ENCODE data around the gene KIAA0513. TPM values are rescaled to one million over a fixed set of nuclear protein-coding genes. Genes with fewer than 3 reads are reported as not detected.
A peak's percentile ranks its signal among the peaks of the same experiment; 100 is the strongest.
"Not testable (repeated sequence)": the region's sequence is repeated elsewhere in the genome, so short reads cannot be mapped to it uniquely, and the experiment has no call there.

Gene KIAA0513
- total RNA-seq, 1 experiment from 2014 or later, result 4.4 TPM

GRCh38 chr16:85054321-85054720 is 26.7 kb downstream of the KIAA0513 start:
- H3K4me3 ChIP-seq, DNase-seq, H3K36me3 ChIP-seq, H3K27me3 ChIP-seq, H3K9me3 ChIP-seq: not testable (repeated sequence)

- Histone ChIP-seq H3K27me3 (no peaks in the 10 kb centered on the region), H3K9me3 (no peaks in the 10 kb centered on the region), H3K36me3 (no peaks in the 10 kb centered on the region), H3K4me3 (0 out of 2 replicates have a peak overlapping the region, but pooled peaks have one; percentile 7)
- no peak for DNase-seq
Measured at GRCh38 chr16:85054948-85055492, 27.4 kb downstream of the KIAA0513 start.

- DNase-seq, result no peak
Measured at GRCh38 chr16:85055493-85056210, 28.1 kb downstream of the KIAA0513 start.

GRCh38 chr16:85056211-85056748 is 28.7 kb downstream of the KIAA0513 start:
- H3K36me3 ChIP-seq, result no peaks in the 10 kb centered on the region
- H3K27me3 ChIP-seq, result no peaks in the 10 kb centered on the region
- no peaks in the 10 kb centered on the region for H3K9me3 ChIP-seq
- DNase-seq, result no peak
- H3K4me3 ChIP-seq, result no peak overlapping the region

More at GRCh38 chr16:85055493-85056210, 28.1 kb downstream of the KIAA0513 start:
- Histone ChIP-seq H3K36me3 (no peaks in the 10 kb centered on the region), H3K27me3 (no peaks in the 10 kb centered on the region), H3K9me3 (no peaks in the 10 kb centered on the region), H3K4me3 (0 out of 2 replicates have a peak overlapping the region, but pooled peaks have one; percentile 7)

GRCh38 chr16:85057212-85057889 is 29.8 kb downstream of the KIAA0513 start:
- H3K9me3 ChIP-seq, result no peaks in the 10 kb centered on the region
- H3K4me3 ChIP-seq, result no peak overlapping the region
- no peaks in the 10 kb centered on the region for H3K27me3 ChIP-seq
- no peaks in the 10 kb centered on the region for H3K36me3 ChIP-seq
- no peak for DNase-seq

- no peak for DNase-seq
- H3K4me3 ChIP-seq, result no peak overlapping the region
- no peaks in the 10 kb centered on the region for H3K27me3 ChIP-seq
- no peaks in the 10 kb centered on the region for H3K36me3 ChIP-seq
- H3K9me3 ChIP-seq, result no peaks in the 10 kb centered on the region
Measured at GRCh38 chr16:85057948-85058347, 30.4 kb downstream of the KIAA0513 start.

- Histone ChIP-seq H3K9me3 (no peaks in the 10 kb centered on the region), H3K27me3 (no peaks in the 10 kb centered on the region), H3K36me3 (no peaks in the 10 kb centered on the region), H3K4me3 (no peak overlapping the region)
- DNase-seq, result no peak
Measured at GRCh38 chr16:85058909-85059308, 31.3 kb downstream of the KIAA0513 start.

- no peaks in the 10 kb centered on the region for H3K27me3 ChIP-seq
- no peak for DNase-seq
Measured at GRCh38 chr16:85061566-85061965, 34.0 kb downstream of the KIAA0513 start.

GRCh38 chr16:85062323-85062722 is 34.7 kb downstream of the KIAA0513 start:
- no peaks in the 10 kb centered on the region for H3K36me3 ChIP-seq
- no peak for DNase-seq

More at GRCh38 chr16:85061566-85061965, 34.0 kb downstream of the KIAA0513 start:
- Histone ChIP-seq H3K36me3 (no peaks in the 10 kb centered on the region), H3K4me3 (no peak overlapping the region), H3K9me3 (no peaks in the 10 kb centered on the region)

GRCh38 chr16:85062845-85063244 is 35.2 kb downstream of the KIAA0513 start:
- DNase-seq, result no peak

More at GRCh38 chr16:85062323-85062722, 34.7 kb downstream of the KIAA0513 start:
- H3K4me3 ChIP-seq, result no peak overlapping the region
- no peaks in the 10 kb centered on the region for H3K9me3 ChIP-seq
- H3K27me3 ChIP-seq, result no peaks in the 10 kb centered on the region

GRCh38 chr16:85064186-85064585 is 36.6 kb downstream of the KIAA0513 start:
- Histone ChIP-seq H3K4me3 (no peak overlapping the region), H3K36me3 (no peaks in the 10 kb centered on the region), H3K27me3 (no peaks in the 10 kb centered on the region), H3K9me3 (no peaks in the 10 kb centered on the region)
- DNase-seq, result no peak

More at GRCh38 chr16:85062845-85063244, 35.2 kb downstream of the KIAA0513 start:
- Histone ChIP-seq H3K4me3 (no peak overlapping the region), H3K27me3 (no peaks in the 10 kb centered on the region), H3K36me3 (no peaks in the 10 kb centered on the region), H3K9me3 (no peaks in the 10 kb centered on the region)

GRCh38 chr16:85065099-85065498 is 37.5 kb downstream of the KIAA0513 start:
- Histone ChIP-seq H3K4me3 (no peak overlapping the region), H3K27me3 (no peaks in the 10 kb centered on the region), H3K9me3 (no peaks in the 10 kb centered on the region), H3K36me3 (no peaks in the 10 kb centered on the region)
- DNase-seq, result no peak

GRCh38 chr16:85066346-85066885 is 38.8 kb downstream of the KIAA0513 start:
- DNase-seq, result no peak
- no peaks in the 10 kb centered on the region for H3K9me3 ChIP-seq
- H3K4me3 ChIP-seq, result no peak overlapping the region
- H3K36me3 ChIP-seq, result no peaks in the 10 kb centered on the region
- H3K27me3 ChIP-seq, result no peaks in the 10 kb centered on the region

GRCh38 chr16:85067024-85067423 is 39.4 kb downstream of the KIAA0513 start:
- DNase-seq, result no peak
- no peaks in the 10 kb centered on the region for H3K9me3 ChIP-seq
- H3K36me3 ChIP-seq, result no peaks in the 10 kb centered on the region
- no peaks in the 10 kb centered on the region for H3K27me3 ChIP-seq
- H3K4me3 ChIP-seq, result no peak overlapping the region

GRCh38 chr16:85067426-85067825 is 39.8 kb downstream of the KIAA0513 start:
- Histone ChIP-seq H3K4me3 (no peak overlapping the region), H3K27me3 (no peaks in the 10 kb centered on the region), H3K9me3 (no peaks in the 10 kb centered on the region), H3K36me3 (no peaks in the 10 kb centered on the region)
- DNase-seq, result no peak

GRCh38 chr16:85068746-85069145 is 41.2 kb downstream of the KIAA0513 start:
- no peak for DNase-seq
- Histone ChIP-seq H3K9me3 (no peaks in the 10 kb centered on the region), H3K27me3 (no peaks in the 10 kb centered on the region), H3K36me3 (no peaks in the 10 kb centered on the region), H3K4me3 (no peak overlapping the region)

GRCh38 chr16:85069171-85069570 is 41.6 kb downstream of the KIAA0513 start:
- H3K27me3 ChIP-seq, result no peaks in the 10 kb centered on the region
- H3K4me3 ChIP-seq, result no peak overlapping the region
- H3K36me3 ChIP-seq, result no peaks in the 10 kb centered on the region
- DNase-seq, result no peak
- H3K9me3 ChIP-seq, result no peaks in the 10 kb centered on the region
